ENCODE data around the gene ANKRD11. TPM values are rescaled to one million over a fixed set of nuclear protein-coding genes. Genes with fewer than 3 reads are reported as not detected.

ANKRD11 gene
- polyA plus RNA-seq, 1 donor from 2014 or later, result 32.5 TPM

DNA sequence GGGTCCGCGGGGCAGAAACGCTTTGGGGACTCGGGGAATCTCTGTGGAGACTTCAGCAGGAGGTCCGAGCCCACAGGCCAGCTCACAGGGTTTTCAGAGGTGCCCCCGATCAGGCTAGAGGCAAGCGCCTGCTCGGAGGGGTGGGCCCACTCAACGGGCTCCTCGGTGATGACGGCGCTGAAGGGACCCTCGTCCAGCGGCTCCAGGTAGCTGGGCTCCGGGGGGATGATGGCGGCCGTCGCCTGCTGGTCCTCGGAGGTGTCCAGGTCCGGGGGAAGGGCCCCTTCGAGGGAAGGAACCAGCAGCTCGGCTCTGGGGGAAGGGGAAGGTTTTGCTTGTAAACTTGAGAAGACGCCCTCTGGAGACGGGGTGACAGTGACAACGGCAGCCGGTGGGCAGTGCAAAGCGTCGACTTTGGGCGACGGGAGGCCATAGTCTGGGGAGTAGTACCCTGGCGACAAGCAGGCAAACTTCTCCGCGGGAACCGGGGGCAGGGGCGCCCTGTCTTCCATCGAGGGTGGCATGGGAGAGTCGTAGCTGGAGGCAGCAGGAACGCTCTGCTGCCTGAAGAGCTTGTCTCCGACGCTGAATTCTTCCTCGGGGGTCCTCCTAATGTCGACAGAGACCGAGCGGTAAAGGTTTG lies 209.7 kb downstream of the ANKRD11 start:
- no peaks in the 10 kb centered on the region for H4K20me1 ChIP-seq (ENCODE audit: insufficient read depth)
- H3K4me2 ChIP-seq (ENCODE audit: low read length), result no peak overlapping the region
- no peaks in the 10 kb centered on the region for H3K36me3 ChIP-seq (ENCODE audit: insufficient read depth, low read length)
- H3K27me3 ChIP-seq (ENCODE audit: insufficient read depth, low read depth, low read length), result no peaks in the 10 kb centered on the region
- H3F3A ChIP-seq (ENCODE audit: insufficient read depth, low read length, poor library complexity, severe bottlenecking), result no peaks in the 10 kb centered on the region
- no peak overlapping the region for H2AFZ ChIP-seq (ENCODE audit: low read depth, low read length)
- no peak overlapping the region for H3K9ac ChIP-seq (ENCODE audit: low read length)
- H3K9me2 ChIP-seq (ENCODE audit: insufficient read depth, low read length), result no peaks in the 10 kb centered on the region
- no peak overlapping the region for H3K27ac ChIP-seq (ENCODE audit: low read length)
- no peaks in the 10 kb centered on the region for H3K9me3 ChIP-seq (ENCODE audit: low read length)
- no peak overlapping the region for H3K4me3 ChIP-seq (ENCODE audit: low read length)
- TF ChIP-seq, protein P1, sequence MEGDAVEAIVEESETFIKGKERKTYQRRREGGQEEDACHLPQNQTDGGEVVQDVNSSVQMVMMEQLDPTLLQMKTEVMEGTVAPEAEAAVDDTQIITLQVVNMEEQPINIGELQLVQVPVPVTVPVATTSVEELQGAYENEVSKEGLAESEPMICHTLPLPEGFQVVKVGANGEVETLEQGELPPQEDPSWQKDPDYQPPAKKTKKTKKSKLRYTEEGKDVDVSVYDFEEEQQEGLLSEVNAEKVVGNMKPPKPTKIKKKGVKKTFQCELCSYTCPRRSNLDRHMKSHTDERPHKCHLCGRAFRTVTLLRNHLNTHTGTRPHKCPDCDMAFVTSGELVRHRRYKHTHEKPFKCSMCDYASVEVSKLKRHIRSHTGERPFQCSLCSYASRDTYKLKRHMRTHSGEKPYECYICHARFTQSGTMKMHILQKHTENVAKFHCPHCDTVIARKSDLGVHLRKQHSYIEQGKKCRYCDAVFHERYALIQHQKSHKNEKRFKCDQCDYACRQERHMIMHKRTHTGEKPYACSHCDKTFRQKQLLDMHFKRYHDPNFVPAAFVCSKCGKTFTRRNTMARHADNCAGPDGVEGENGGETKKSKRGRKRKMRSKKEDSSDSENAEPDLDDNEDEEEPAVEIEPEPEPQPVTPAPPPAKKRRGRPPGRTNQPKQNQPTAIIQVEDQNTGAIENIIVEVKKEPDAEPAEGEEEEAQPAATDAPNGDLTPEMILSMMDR (IDR thresholded peaks at IDR 0.05; ENCODE audit: poor library complexity, severe bottlenecking), result no peak
- no peak for TF ChIP-seq EP300 (conservative IDR thresholded peaks at IDR 0.05; ENCODE audit: poor library complexity, severe bottlenecking)
- no peaks in the 10 kb centered on the region for H3K79me2 ChIP-seq (replicated peaks; ENCODE audit: insufficient read depth, low read length)

DNA sequence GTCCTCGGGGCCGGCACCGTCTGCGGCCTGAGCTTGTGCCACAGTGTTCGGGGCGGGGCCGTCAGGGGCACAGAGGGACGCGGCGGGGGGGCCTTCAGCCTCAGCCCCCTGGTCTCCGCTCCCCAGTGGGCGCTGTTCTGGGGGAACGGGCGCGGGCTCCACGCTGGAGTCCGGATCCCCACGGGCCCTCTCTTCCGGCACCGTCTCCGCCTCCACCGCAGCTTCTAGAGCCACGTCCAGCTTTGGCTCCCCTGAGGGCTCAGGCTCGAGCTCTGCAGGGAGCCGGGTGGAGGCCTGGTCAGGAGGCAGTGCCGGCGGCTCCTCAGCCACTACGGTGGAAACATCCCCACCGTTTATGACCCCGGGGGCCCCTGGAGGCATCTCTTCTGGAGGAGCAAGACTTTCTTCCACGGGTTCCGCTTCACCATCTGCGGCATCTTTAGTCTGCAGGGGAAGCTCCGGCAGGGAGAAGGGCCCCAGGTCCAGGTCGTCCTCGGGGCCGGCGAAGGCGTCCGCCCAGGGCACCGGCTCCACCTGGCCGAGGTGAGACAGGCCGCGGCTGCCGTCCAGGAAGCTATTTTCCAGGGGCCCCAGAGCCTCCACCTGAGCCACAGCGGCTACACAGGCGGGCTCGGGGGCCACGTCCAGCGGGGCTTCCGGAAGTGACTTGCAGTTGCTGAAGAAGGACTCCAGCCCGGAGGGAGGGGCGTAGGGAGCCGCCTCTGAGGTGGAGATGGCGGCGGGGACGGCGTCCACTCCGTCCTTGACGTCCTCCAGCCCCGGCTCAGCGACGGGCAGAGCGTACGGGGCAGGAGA lies 210.5 kb downstream of the ANKRD11 start:
- no peaks in the 10 kb centered on the region for H4K20me1 ChIP-seq (ENCODE audit: insufficient read depth)
- H3K27me3 ChIP-seq (ENCODE audit: insufficient read depth, low read depth, low read length), result no peaks in the 10 kb centered on the region
- TF ChIP-seq, protein P1 (IDR thresholded peaks at IDR 0.05; ENCODE audit: poor library complexity, severe bottlenecking), result no peak
- no peak for TF ChIP-seq EP300 (conservative IDR thresholded peaks at IDR 0.05; ENCODE audit: poor library complexity, severe bottlenecking)
- no peak for TF ChIP-seq RAD21 (conservative IDR thresholded peaks at IDR 0.05)
- TF ChIP-seq SMC3 (conservative IDR thresholded peaks at IDR 0.05; ENCODE audit: poor library complexity), result no peak
- TF ChIP-seq POLR2AphosphoS5 (IDR thresholded peaks at IDR 0.05), result no peak
- TF ChIP-seq, protein P2, sequence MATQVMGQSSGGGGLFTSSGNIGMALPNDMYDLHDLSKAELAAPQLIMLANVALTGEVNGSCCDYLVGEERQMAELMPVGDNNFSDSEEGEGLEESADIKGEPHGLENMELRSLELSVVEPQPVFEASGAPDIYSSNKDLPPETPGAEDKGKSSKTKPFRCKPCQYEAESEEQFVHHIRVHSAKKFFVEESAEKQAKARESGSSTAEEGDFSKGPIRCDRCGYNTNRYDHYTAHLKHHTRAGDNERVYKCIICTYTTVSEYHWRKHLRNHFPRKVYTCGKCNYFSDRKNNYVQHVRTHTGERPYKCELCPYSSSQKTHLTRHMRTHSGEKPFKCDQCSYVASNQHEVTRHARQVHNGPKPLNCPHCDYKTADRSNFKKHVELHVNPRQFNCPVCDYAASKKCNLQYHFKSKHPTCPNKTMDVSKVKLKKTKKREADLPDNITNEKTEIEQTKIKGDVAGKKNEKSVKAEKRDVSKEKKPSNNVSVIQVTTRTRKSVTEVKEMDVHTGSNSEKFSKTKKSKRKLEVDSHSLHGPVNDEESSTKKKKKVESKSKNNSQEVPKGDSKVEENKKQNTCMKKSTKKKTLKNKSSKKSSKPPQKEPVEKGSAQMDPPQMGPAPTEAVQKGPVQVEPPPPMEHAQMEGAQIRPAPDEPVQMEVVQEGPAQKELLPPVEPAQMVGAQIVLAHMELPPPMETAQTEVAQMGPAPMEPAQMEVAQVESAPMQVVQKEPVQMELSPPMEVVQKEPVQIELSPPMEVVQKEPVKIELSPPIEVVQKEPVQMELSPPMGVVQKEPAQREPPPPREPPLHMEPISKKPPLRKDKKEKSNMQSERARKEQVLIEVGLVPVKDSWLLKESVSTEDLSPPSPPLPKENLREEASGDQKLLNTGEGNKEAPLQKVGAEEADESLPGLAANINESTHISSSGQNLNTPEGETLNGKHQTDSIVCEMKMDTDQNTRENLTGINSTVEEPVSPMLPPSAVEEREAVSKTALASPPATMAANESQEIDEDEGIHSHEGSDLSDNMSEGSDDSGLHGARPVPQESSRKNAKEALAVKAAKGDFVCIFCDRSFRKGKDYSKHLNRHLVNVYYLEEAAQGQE (IDR thresholded peaks at IDR 0.05; ENCODE audit: borderline replicate concordance), result no peak
- TF ChIP-seq MXI1 (conservative IDR thresholded peaks at IDR 0.05; ENCODE audit: poor library complexity, severe bottlenecking), result no peak
- H3K4me2 ChIP-seq (ENCODE audit: low read length), result no peak overlapping the region
- no peak overlapping the region for H3K4me3 ChIP-seq (ENCODE audit: low read length)
- no peak overlapping the region for H2AFZ ChIP-seq (ENCODE audit: low read depth, low read length)
- no peak overlapping the region for H3K9ac ChIP-seq (ENCODE audit: low read length)
- H3K9me3 ChIP-seq (ENCODE audit: low read length), result no peaks in the 10 kb centered on the region
- no peak overlapping the region for H3K27ac ChIP-seq (ENCODE audit: low read length)
- H3K79me2 ChIP-seq (replicated peaks; ENCODE audit: insufficient read depth, low read length), result no peaks in the 10 kb centered on the region
- no peaks in the 10 kb centered on the region for H3K36me3 ChIP-seq (ENCODE audit: insufficient read depth, low read length)
- H3K9me2 ChIP-seq (ENCODE audit: insufficient read depth, low read length), result no peaks in the 10 kb centered on the region
- H3F3A ChIP-seq (ENCODE audit: insufficient read depth, low read length, poor library complexity, severe bottlenecking), result no peaks in the 10 kb centered on the region
